ENCODE data around the gene PRELP. TPM values are rescaled to one million over a fixed set of nuclear protein-coding genes. Genes with fewer than 3 reads are reported as not detected.

PRELP gene
- total and polyA plus RNA-seq, 2 of the 8 experiments (the other 6 are each of a cell fraction or from before 2014, with no cell fraction given), result 0.13 to 0.23 TPM

DNA sequence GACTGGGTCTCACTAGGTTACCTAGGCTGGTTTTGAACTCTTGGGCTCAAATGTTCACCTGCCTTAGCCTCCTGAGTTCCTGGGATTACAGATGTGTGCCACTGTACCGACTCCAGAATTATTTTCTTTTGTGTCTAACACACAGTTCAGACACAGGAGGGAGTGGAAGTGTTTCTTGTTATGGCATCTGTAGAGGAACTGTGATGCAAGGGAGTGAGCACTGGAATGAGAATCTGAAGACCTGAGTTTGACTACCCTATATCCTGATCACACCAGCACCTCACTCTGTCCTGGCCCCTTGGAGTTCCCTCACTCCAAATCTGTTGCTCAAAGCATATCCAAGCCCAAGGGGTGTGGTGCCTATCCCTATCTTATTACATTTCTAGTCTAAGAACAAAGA, 33.5 kb downstream of the PRELP start (continued):
- no peak for TF ChIP-seq EGR1 (IDR thresholded peaks at IDR 0.05; ENCODE audit: borderline replicate concordance, low read depth, low read length)
- no peak for TF ChIP-seq GABPA (IDR thresholded peaks at IDR 0.05; ENCODE audit: borderline replicate concordance, insufficient read depth, low read length)
- TF ChIP-seq SP4 (IDR thresholded peaks at IDR 0.05; ENCODE audit: low read length), result no peak
